ENCODE results near the gene BCL2.

The BCL2 gene

DNA sequence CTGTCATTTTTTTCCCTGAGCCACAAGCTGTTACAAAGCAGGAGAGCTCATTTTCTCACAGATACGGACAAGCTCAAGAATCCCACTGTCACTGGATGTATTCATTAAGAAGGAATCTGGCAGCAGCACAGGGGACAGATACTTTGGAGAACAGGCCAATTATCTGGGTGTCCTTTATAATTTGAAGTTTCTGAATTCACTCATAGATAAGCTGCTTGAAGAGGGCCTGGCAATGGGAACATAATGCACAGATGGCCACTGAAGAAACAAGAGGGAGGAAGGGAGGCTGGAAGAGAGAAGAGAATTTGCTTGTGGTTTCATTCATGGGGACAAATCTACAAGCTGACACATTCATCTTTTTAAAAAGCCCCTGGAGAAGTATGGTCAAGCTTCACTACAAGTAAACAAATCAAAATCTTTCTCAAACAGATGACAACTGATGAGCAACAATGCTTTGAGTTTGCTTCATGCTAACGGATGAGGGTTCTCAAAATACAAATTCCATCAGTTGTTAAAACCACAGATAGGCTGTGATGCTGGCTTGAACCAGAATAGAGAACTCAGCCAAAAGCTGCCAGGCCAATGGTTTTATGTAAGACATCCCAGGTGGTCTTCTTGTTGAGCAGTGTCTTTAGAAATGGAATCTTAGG, 11.9 kb downstream of the BCL2 start:
- DNase-seq = no peak

DNA sequence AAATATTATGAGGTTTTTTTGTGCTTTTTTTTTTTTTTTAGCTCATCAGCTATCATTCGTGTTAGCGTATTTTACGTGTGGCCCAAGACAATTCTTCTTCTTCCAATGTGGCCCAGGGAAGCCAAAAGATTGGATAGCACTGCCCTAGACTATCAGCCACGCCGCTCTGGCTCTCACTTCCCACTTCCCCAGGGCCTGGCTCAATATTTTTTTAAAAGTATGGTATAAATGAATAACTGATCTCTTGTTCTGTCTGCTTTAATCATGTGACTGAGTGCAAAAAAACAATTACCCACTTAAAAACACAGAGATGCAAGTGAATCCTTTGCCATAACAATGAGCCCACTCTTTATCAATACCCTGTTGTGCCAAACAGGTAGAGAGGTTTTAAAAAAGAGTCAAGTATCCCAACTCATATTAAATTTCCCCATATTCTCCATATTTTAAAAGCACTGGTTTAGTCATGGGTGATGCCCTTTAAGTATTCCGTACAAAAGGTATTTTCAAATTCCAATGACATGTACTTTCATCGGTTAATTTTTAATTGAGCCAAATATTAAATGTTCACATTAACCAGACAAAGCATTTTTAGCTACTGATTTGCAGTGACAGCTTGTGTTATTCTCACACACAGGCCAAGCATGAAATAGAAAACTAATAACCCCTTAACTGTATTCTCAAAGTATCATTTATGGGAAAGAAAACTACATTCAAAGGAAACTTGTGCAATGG, 12.6 kb downstream of the BCL2 start:
- DNase-seq = no peak

DNA sequence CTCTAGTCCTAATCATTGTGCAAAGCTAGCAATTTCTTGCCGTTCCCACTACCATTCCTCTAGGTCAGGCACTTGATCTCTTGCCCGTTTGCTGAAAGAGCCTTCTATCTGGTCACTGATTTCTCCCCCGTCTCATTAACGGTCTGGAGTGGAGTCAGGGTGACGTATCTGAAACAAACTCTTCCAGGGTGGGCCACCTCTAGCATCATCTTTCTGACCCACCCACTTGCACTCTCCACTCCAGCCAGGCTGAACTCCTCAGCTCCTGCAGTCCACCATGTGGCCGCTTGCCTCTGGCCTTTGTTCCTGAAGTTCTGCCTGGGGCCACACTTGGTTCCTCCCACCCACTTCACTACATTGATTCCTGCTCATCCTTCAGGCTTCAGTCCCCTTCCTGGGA, 13.3 kb downstream of the BCL2 start:
- no peak for DNase-seq

DNA sequence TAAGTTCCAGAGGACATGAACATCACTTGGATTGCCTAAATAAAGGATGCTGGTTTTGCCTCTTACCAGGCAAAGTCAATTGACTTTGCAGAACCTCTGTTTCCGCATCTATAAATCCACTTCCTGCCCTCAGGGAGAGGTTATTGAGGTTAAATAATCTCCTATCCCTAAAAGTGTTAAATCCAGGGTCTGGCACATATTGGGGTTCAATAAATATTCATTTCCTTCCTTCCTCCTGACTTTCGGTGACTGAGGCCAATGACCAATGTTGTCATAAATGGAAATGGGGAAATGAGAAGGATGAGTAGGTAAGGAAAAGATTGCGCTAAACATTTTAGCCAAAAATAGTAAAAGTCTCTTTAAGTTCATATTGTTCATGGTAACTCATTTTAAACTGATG, 16.0 kb downstream of the BCL2 start:
- DNase-seq = no peak

- no peak for DNase-seq
Observed at GRCh38 chr18:63302636-63303405, 16.7 kb downstream of the BCL2 start.

- no peak for DNase-seq
Observed at GRCh38 chr18:63302220-63302619, 17.3 kb downstream of the BCL2 start.

- no peak for DNase-seq
Observed at GRCh38 chr18:63301434-63301833, 18.1 kb downstream of the BCL2 start.

GRCh38 chr18:63299837-63300745, 19.5 kb downstream of the BCL2 start:
- DNase-seq = peak; percentile 29

DNA sequence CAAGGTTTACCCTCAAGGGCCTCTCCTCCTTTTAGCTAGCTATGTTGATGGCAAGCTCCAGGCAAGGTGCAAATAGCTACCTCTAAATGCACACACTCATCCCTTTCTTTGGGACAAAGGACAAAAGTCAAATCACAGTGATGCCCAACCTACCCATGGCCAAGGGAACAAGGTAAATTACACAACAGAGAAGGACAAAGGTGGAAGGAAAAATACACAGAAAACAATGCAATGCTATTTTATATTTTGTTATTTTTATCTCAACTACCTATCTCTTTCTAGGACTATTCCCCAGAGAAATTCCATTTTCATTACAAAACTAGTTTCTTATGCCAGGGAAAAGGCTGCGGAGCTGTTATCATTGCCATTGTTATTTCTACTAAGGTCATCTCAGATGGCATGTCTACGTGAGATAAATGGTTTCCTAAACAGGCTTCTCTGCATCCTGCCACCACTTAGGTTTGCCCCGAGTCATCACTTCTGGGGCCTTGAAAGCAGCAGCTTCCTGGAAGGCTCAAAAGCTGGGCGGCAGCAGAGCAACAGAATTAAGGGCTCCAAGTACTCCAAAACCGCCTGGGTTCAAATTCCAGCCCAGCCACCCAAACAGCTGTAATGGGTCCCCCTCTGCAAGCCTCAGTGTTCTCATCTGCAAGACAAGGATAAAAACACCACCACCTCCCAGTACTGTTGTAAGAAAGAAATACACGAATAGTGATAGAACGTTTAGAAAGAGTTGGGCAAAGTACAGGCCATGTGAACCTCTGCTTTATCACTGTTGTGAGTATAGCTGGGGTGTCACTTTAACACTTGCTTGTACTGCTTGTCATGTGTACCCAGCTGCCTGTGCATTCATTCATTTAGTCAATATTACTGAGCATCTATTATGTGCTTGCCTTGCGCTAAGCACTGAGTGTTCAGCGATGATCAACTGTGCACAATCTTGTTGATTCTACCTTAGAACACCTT, 20.9 kb downstream of the BCL2 start:
- no peak for DNase-seq

DNA sequence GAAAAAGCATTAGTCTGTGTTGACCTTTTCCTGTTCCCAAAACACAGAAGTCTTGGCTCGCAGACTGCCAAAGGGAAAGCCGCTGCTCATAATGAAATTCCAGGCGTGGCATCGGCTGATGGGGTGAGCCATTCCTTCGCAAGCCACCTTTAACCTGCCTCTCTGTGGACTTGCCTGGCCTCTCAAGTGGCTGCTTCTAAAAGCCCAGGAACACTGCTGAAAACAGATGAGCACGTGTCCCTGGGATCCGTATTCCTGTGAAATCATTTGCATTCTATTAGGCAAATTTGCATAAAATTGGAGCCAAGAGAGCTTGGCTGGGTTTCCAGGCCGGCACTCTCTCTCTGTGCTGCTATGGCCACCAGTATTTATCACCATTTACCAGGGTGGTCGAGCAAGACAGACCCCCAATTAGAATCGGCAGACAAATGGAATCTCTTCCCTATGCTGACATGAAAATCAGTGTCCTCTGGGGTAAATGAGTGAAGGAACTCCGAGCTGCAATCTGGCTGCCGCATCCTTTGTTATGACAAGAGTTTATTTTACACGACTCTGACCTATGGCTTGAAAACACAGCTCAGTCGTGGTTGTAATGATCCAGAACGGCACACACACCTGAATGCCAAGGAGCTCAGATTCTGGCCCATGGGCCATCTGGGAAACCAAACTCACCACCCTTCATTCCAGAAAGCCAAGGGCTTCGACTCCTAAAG, 21.7 kb downstream of the BCL2 start:
- no peak for DNase-seq

DNA sequence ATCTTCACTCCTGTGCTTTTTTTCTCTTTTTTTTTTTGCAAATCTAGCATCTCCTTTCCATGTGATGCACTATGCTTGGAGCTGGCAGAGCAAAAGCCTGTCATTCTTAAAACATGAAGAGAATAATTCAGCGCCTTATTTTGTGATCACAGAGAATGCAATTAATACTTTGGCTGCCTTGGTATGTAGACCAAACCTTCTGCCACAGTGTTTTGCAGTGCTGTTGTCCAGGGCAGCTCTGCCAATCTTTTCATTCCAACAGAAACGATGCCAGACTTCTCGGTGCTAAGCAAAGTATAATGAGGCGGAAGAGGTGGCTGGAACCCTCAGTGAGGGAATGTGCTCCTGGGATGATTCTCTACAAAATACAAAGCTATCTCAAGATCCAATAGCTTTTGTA, 25.6 kb downstream of the BCL2 start:
- no peak for DNase-seq

DNA sequence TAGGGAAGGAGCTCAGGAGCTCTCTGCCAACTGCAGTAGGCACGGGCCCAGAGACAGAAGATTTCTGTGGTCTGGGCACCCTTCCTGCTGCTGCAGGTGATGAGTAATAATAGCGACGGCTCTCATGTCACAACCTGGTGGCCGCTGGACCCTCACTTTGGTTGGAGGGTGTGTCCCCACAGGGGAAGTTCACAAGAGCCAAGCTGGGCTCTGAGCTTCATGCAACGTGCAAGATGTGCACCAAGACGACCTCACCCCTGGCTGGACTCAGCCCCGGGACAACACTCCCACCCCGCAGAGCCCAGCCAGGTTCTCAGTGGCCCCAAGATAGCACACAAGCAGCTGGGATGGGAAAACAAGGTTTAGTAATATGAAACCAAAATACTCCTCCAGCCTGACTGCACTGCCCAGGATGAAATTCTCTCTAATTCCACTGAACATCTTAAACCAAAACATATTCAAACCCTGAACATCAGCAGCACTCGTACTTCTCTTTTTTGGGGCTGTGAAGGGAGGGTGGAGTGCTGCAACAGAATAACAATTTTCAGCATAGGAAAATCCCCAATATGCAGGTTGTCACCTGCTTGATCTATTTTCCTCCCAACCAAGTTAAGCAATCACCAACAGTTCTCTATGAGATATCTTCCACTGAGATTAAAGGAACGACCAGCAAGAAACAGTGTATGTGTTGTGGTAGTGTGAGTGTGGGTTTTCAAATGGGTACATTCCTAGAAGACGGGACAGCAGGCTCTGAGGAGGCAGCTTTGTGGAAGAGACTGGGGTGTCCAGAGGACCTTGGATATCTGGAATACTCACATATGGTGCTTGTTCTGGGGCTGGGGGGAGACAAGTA, 26.5 kb downstream of the BCL2 start:
- no peak for DNase-seq

DNA sequence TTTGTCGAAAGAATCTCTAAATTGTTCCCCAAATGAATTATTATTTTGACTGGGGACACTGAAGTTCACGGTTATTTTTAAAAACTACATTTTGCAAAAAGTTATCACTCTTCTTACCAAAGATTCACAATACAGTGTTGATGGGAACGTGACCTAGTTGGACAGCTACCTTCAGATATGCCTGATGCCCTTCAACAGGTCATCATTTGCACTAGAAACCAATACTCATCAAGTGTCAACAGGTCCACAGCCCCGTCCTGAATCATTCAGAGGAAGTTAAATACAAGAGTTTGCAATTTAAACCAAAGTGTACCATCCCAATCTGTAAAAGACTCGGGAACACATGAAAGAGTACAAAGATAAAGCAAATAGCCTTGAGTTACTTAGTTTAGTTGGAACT, 28.3 kb downstream of the BCL2 start:
- no peak for DNase-seq

- DNase-seq = peak; percentile 35
Observed at GRCh38 chr18:63290821-63291200, 28.8 kb downstream of the BCL2 start.

DNA sequence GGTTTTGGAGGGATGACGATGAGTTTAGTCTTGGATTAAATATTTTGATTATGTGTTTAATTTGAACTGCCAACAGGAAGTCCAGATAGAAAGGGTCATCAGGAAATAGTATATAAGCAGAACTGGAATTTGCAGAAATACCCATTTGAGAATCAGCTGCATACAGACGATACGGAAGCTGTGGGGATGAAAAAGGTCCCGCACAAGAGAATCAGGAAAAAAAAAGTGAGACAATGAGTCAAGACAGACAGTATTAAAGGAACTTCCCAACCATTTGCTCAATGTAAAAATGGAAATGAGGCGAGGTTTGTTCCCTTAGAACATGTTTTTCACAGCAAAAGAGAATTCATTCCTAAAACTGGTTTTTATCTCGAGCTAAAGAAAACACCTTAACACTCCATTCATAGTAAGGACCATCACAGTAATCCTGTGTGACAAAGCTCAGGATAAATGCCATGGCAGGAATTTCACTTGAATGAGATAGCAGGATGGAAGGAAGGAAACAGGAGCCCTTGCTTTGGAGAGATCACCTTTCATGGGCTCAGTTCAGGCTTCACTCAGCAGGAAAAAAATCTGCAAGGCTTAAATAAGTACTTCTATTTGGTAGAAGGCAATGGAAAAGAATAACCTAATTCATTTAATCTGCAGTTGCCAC, 29.3 kb downstream of the BCL2 start:
- no peak for DNase-seq

DNA sequence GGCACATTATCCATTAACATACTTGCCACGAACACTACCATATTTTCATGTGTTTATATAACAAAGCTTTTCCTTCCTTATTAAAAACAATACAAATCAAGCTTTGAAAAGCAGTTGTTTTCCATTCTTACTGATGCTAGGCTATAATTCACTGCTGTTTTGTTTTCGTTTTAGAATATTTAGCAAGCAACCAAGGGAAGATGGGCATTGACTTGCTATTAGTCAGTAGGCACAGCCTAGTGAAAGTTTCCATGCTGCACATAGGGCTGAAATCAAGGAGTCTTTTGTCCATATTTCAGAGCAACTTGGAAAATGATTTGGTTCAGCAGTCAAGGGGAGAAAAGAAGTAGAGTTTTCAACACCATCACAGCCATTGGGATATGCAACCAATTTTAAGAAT, 31.3 kb downstream of the BCL2 start:
- DNase-seq = no peak

DNA sequence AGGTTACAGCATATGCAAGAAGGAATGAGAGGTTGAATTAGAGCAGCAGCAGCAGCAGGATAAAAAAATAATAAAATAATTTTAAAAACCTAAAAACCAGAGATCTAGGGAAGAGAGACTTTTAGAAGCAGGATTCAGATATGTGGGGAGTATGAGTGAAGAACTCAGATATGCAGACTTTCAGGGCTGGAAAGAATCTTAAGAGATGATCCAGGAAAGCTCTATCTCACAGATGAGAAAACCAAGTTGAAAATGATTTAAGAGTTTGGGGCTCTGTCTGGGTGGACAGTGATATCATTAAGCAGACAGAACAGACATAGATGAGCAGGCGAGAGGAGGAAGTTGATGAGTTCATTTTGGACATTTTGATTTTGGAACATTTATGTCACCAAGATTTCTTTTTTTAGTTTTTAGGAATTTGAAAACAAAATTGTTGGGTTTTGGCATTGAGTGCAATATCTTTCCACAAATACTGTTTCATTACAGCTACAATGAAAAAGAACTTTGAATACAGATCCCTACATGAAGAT, 31.8 kb downstream of the BCL2 start:
- DNase-seq = no peak

DNA sequence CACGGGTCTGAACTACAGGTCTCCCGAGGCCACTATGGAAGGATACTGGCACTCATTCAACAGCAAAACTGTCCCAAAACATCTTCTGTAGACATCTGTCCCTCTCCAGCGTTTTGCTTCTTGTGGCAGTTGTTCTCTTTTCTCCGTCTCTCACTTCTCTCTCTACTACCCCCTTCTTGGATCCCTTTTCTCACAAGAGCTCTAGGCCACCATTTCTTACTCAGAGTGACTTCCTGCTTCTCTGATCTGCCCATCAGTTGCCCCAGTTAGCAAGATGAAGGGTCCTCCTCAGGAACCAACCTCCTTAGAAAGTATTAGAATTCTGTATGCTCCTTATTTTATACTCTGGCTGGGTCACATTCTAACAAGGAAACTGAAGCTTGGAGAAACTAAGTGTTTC, 32.6 kb downstream of the BCL2 start:
- DNase-seq = no peak

Measured in stimulated activated naive CD4-positive, alpha-beta T cell treated with Interleukin-2 at 50 U/mL for 16 hours (primary cell).